NB4 (cell line): ENCODE data around the gene RBMY1D.

ENCODE experiments used
- CTCF ChIP-seq: IDR thresholded peaks from one replicate; pipeline ENCODE4 v1.5.1; 2012; ENCODE audit warnings: low read depth, low read length
- POLR2A ChIP-seq: IDR thresholded peaks from 2 replicates; pipeline ENCODE4 v1.6.1; 2011; ENCODE audit warnings: mild to moderate bottlenecking; ENCODE audit not compliant: insufficient read length; ENCODE audit errors: extremely low read depth

- TF ChIP-seq CTCF, result no peak
- no peak for TF ChIP-seq POLR2A
Observed at GRCh38 chrY:21845481-21845880, 48.8 kb downstream of the RBMY1D start.
